HepG2 (cell line): Measurements from ENCODE around the gene MORF4L1. TPM values are rescaled to one million over a fixed set of nuclear protein-coding genes. Genes with fewer than 3 reads are reported as not detected.

Experiments
- ARID4A ChIP-seq: sonication (generic); formaldehyde crosslinking; IDR thresholded peaks from 2 replicates; pipeline ENCODE4 v1.5.0; 2020; ENCODE audit warnings: mild to moderate bottlenecking, missing genetic modification reagents, borderline replicate concordance
- ATF2 ChIP-seq: sonication (generic); formaldehyde crosslinking; IDR thresholded peaks from 2 replicates; pipeline ENCODE4 v1.4.0; 2020; ENCODE audit warnings: missing genetic modification reagents
- BRD4 ChIP-seq: sonication (generic); formaldehyde crosslinking; IDR thresholded peaks from 2 replicates; pipeline ENCODE4 v1.4.0; 2020; ENCODE audit warnings: missing genetic modification reagents
- CREB3 ChIP-seq: sonication (generic); formaldehyde crosslinking; IDR thresholded peaks from 2 replicates; pipeline ENCODE4 v1.5.0; 2020; ENCODE audit warnings: missing genetic modification reagents
- ISL2 ChIP-seq: sonication (generic); formaldehyde crosslinking; IDR thresholded peaks from 2 replicates; pipeline ENCODE4 v1.5.0; 2020; ENCODE audit warnings: missing genetic modification reagents
- KDM5B ChIP-seq: sonication (generic); formaldehyde crosslinking; IDR thresholded peaks from 2 replicates; pipeline ENCODE4 v1.4.0; 2020; ENCODE audit warnings: missing genetic modification reagents, mild to moderate bottlenecking, borderline replicate concordance
- MAFF ChIP-seq: IDR thresholded peaks from 2 replicates; pipeline ENCODE4 v1.6.1; 2011; ENCODE audit warnings: low read depth, low read length, improper control_type of control experiment
- NFRKB ChIP-seq: fragments of 450-650 bp; IDR thresholded peaks from 2 replicates; pipeline ENCODE4 v1.6.1; 2017
- REL ChIP-seq: sonication (generic); formaldehyde crosslinking; conservative IDR thresholded peaks from 2 replicates; pipeline ENCODE4 v1.8.0; 2022; ENCODE audit warnings: mild to moderate bottlenecking, missing genetic modification reagents, moderate library complexity
- RXRB ChIP-seq: IDR thresholded peaks from 2 replicates; pipeline ENCODE4 v1.6.1; 2016; ENCODE audit warnings: borderline replicate concordance, missing genetic modification reagents, missing compliant biosample characterization
- SP4 ChIP-seq: sonication (generic); formaldehyde crosslinking; IDR thresholded peaks from 2 replicates; pipeline ENCODE4 v1.8.1; 2023; ENCODE audit warnings: mild to moderate bottlenecking, missing genetic modification reagents
- THAP7 ChIP-seq: sonication (generic); formaldehyde crosslinking; IDR thresholded peaks from 2 replicates; pipeline ENCODE4 v1.8.1; 2023; ENCODE audit warnings: mild to moderate bottlenecking, missing genetic modification reagents
- ZMYM2 ChIP-seq: sonication (generic); formaldehyde crosslinking; IDR thresholded peaks from 2 replicates; pipeline ENCODE4 v1.8.0; 2022; ENCODE audit warnings: mild to moderate bottlenecking, missing genetic modification reagents
- ZMYM4 ChIP-seq: sonication (generic); formaldehyde crosslinking; IDR thresholded peaks from 2 replicates; pipeline ENCODE4 v1.8.1; 2023; ENCODE audit warnings: mild to moderate bottlenecking, missing genetic modification reagents
- ZNF362 ChIP-seq: sonication (generic); formaldehyde crosslinking; IDR thresholded peaks from 2 replicates; pipeline ENCODE4 v1.4.0; 2020; ENCODE audit warnings: missing genetic modification reagents, mild to moderate bottlenecking, borderline replicate concordance
- ZNF574 ChIP-seq: sonication (generic); formaldehyde crosslinking; IDR thresholded peaks from 2 replicates; pipeline ENCODE4 v1.4.0; 2020; ENCODE audit warnings: missing genetic modification reagents
- ZNF615 ChIP-seq: sonication (generic); formaldehyde crosslinking; IDR thresholded peaks from 2 replicates; pipeline ENCODE4 v1.5.0; 2020; ENCODE audit warnings: mild to moderate bottlenecking, missing genetic modification reagents, borderline replicate concordance
- polyA plus RNA-seq, 8 experiments: library from polyadenylated mRNA; depleted of rRNA in 3 of 8; stranded (reverse) in 7 of 8; unstranded in 1 of 8; fragments of >200 nt; fragmentation: Illumina TruSeq in 4 of 8; extraction: Trizol in 4 of 8; gene quantifications; 2 replicates each; pipeline versions ENCODE4 v1.2.1 to v1.2.3, GENCODE V29; 2011 to 2016; ENCODE audit warnings: low read depth in 4 of 8, missing spikeins in 1 of 8, mixed read lengths in 1 of 8; ENCODE audit not compliant: insufficient read depth in 1 of 8
- total RNA-seq, 5 experiments: library from RNA; depleted of rRNA; stranded (reverse); fragments of >200 nt; fragmentation: Illumina TruSeq; extraction: Trizol; gene quantifications; 2 replicates each; pipeline ENCODE4 v1.2.3, GENCODE V29; 2016; ENCODE audit warnings: low read depth in 1 of 5

The MORF4L1 gene
- total and polyA plus RNA-seq, 2 of the 13 experiments (the other 11 are each of a cell fraction or from before 2014, with no cell fraction given): 218 to 219 TPM

- 0 out of 2 replicates have a peak, but pooled peaks have one; percentile 46 for TF ChIP-seq REL (CRISPR knock-in tag)
- TF ChIP-seq ATF2 (CRISPR knock-in tag): 0 out of 2 replicates have a peak, but pooled peaks have one; percentile 26
- TF ChIP-seq MAFF: no peak
- TF ChIP-seq KDM5B (CRISPR knock-in tag): no peak
- TF ChIP-seq ZNF574 (CRISPR knock-in tag): peak; percentile 86
- TF ChIP-seq BRD4 (CRISPR knock-in tag): 0 out of 2 replicates have a peak, but pooled peaks have one; percentile 34
- peak; percentile 95 for TF ChIP-seq ZNF362 (CRISPR knock-in tag)
- TF ChIP-seq ZMYM2: no peak
- TF ChIP-seq THAP7: no peak
- TF ChIP-seq RXRB (CRISPR knock-in tag): peak; percentile 38; the same call in 1 of the 2 replicates
- peak; percentile 52 for TF ChIP-seq NFRKB
- TF ChIP-seq ARID4A (CRISPR knock-in tag): peak; percentile 59
- no peak for TF ChIP-seq ISL2 (CRISPR knock-in tag)
- 0 out of 2 replicates have a peak, but pooled peaks have one; percentile 12 for TF ChIP-seq ZMYM4
- no peak for TF ChIP-seq SP4 (CRISPR knock-in tag)
- TF ChIP-seq CREB3: no peak
- no peak for TF ChIP-seq ZNF615 (CRISPR knock-in tag)
These were observed 492 bp downstream of the MORF4L1 start (continued) for GRCh38 chr15:78872972-78873792.
